HG02759 (cell line): ENCODE measurements around the gene SQSTM1.
"Not testable (repeated sequence)": the region's sequence is repeated elsewhere in the genome, so short reads cannot be mapped to it uniquely, and the experiment has no call there.

Experiments used
- ATAC-seq: cut with Tn5 transposase; IDR thresholded peaks from one replicate; pipeline ENCODE4 v1.9.1; 2021; ENCODE audit warnings: mild to moderate bottlenecking, moderate library complexity; ENCODE audit not compliant: unreplicated experiment

Gene SQSTM1

GRCh38 chr5:179841621-179842020 lies 20.9 kb downstream of the SQSTM1 start:
- no peak for ATAC-seq

GRCh38 chr5:179852993-179853547 lies 32.4 kb downstream of the SQSTM1 start:
- ATAC-seq: peak; percentile 87

GRCh38 chr5:179854356-179854755 lies 33.7 kb downstream of the SQSTM1 start:
- ATAC-seq: no peak

DNA sequence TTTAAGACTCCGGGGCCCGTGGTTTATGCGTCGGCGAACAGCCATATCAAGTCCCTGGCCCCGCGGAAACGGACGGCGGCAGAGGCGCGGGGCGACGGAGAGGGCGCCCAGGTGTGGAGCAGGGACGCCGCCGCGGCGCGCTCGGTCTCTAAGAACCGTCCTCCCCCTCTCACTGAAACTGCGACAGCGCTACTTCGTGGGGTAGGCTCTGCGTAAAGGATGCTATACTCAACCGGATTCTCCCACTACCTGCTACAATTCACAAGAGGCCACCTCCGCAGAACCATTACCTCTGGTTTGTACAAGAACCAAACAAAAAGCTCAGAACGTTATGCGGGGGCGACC lies 37.5 kb downstream of the SQSTM1 start:
- peak; percentile 46 for ATAC-seq

- peak; percentile 97 for ATAC-seq
These were observed 38.1 kb downstream of the SQSTM1 start, which contains the start of gene MRNIP for GRCh38 chr5:179858586-179859427. TSS of gene MRNIP (minus strand) at chr5:179858817. CDS start at chr5:179858796, 21 bp downstream.

- ATAC-seq: no peak
These were observed 39.6 kb downstream of the SQSTM1 start for GRCh38 chr5:179860301-179860700.

- no peak for ATAC-seq
These were observed 41.6 kb downstream of the SQSTM1 start for GRCh38 chr5:179862296-179862695.

- no peak for ATAC-seq
These were observed 42.2 kb downstream of the SQSTM1 start for GRCh38 chr5:179862891-179863290.

GRCh38 chr5:179863449-179864085 lies 42.9 kb downstream of the SQSTM1 start:
- no peak for ATAC-seq

DNA sequence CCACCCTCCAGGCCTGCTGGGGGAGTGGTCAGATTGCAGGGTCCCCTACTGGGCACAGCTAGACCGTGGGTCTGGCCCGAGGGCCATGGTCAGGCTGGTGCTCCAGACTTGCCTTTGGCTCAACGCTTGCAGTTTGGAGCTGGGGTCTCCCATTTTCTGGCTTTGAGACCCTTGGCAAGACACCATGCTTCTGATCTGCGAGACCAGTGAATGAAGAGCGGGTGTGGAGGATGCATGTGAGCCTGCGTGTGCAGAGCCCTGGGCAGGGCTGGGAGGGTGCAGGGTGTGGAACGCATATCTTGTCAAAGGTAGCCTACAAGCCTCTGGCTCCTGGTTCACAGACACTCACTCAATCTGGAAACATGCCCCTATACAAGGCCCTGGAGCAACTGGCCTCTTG lies 44.0 kb downstream of the SQSTM1 start:
- no peak for ATAC-seq

DNA sequence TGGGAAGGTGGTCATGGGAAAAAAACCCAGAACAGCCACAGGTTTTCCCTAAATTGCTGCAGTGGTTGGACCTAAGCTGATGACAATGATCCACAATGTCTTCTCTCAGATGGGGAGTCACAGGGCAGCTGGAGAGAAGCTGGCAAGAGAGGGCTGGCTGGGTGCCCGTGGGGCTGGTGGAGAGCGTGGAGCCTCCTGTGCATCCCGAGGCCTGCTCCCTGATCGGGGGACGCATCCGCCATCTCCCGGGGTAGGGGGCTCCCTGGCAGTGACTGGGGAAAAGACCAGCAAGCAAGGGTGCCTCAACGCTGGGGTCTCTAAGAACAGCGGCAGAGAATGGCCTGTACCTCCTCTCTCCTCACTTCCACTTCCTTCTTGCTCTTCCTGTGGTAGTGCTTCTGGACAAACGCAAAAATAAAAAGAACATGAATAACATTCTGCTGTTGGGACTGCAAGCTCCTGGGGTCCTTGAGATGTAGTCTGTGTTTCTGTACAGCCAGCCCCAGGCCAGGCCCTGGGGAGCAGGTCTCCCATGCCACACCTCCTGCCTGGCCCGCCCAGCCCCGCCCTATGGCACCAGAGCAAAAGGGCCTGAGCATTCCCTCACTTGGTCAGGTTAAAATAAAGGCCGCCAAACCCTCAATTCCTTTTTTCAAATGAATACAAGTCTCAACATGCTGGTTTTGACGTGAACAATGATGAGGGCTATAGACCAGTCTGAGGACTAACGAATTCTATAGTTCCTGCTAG lies 45.0 kb downstream of the SQSTM1 start:
- ATAC-seq: no peak

- no peak for ATAC-seq
These were observed 45.8 kb downstream of the SQSTM1 start for GRCh38 chr5:179866241-179867078.

GRCh38 chr5:179867079-179867465 lies 46.4 kb downstream of the SQSTM1 start:
- no peak for ATAC-seq

GRCh38 chr5:179867476-179867875 lies 46.8 kb downstream of the SQSTM1 start:
- no peak for ATAC-seq

DNA sequence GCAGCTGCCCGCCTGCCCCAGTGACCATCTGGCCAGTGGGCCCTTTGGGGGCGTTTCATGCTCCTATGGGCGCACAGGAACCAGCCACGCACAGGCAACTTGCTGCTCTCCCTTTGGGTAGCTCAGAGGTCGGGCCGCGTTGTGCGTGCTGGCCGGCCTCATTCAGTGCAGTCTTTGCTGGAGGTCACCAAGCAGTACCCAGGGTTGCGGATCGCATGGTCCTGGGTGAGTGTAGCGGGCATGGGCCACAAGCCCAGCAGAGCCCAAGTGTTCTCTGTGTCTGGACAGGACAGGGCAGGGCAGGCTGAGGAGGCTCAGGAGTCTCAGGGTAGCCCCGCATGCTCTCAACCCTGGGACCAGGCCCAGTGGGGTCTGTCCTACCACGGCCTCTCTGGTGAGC lies 47.8 kb downstream of the SQSTM1 start:
- no peak for ATAC-seq

GRCh38 chr5:179869101-179869500 lies 48.4 kb downstream of the SQSTM1 start:
- no peak for ATAC-seq

DNA sequence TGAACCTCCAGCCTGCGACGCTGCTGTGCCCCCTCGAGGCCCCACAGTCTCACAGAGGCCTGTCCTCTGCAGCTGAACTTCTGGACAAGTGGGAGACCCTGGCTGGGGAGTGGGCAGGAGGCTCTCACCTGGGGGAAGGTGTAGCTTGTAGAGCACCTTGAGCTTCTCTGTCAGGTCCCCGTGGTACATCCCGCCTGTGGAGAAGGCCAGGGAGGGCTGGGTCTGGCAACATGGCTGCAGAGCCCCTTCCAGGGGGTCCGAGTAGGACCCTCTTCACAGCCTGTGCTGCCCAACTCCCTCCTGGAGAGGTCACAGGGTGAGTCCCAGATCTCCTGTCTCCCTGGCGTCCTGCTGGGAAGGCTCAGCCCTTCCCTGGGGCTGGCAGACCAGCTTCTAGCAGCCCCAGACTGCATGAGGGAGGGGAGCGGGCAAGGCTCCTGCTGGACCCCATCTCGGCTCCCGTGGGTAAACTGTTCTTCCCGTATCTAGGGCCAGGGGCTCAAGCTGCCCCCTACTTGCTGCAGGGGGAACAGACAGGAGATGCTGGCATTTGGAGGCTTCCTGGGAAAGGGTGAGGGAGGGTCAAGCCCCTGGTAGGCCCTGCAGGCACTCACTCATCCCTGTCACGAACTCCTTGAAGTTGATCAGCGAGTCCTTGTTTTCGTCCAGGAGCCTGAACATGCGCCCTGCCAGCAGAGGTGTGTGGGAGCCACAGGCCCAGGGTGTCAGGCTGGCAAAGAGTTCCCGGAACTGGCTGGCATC lies 49.1 kb downstream of the SQSTM1 start:
- no peak for ATAC-seq

GRCh38 chr5:179870403-179870903 lies 49.7 kb downstream of the SQSTM1 start:
- ATAC-seq: no peak

GRCh38 chr5:179870952-179871351 lies 50.2 kb downstream of the SQSTM1 start:
- no peak for ATAC-seq

DNA sequence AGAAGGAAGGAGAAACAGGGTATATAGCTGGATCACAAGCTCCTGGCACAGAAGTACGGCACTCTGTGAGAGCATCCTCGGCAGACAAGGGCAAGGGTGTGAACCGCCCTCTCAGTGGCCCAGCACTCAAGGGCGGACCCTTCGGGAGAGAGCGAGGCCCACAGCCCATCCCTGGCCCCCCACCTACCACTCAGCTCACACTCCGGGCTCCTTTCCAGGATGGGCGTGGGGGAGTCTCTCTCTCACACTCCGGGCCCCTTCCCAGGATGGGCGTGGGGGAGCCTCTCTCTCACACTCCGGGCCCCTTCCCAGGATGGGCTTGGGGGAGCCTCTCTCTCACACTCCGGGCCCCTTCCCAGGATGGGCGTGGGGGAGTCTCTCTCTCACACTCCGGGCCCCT lies 50.8 kb downstream of the SQSTM1 start:
- not testable (repeated sequence) for ATAC-seq
